Ascending aorta (tissue), 2 donors: ENCODE measurements around the gene CRISP1. TPM values are rescaled to one million over a fixed set of nuclear protein-coding genes. Genes with fewer than 3 reads are reported as not detected.

Source experiments
- DNase-seq, 2 donors: peaks; one replicate each; pipeline ENCODE4 v3.0.0-alpha.2; 2019; ENCODE audit warnings: low spot score in 2 of 2
- H3K27ac ChIP-seq, 2 donors: fragments of 200-600 bp; sonication (generic); one replicate each; pipeline ENCODE4 v1.5.1; 2016 to 2017; ENCODE audit warnings: mild to moderate bottlenecking in 1 of 2
- H3K27me3 ChIP-seq: fragments of 200-600 bp; sonication (generic); one replicate; pipeline ENCODE4 v1.5.1; 2017
- H3K36me3 ChIP-seq, 2 donors: fragments of 200-600 bp; sonication (generic); one replicate each; pipeline ENCODE4 v1.5.1; 2016
- H3K4me1 ChIP-seq, 2 donors: fragments of 200-600 bp; sonication (generic); one replicate each; pipeline ENCODE4 v1.5.1; 2016 to 2017; ENCODE audit warnings: mild to moderate bottlenecking in 1 of 2
- H3K4me3 ChIP-seq, 2 donors: fragments of 200-600 bp; sonication (generic); one replicate each; pipeline ENCODE4 v1.5.1; 2016 to 2017; ENCODE audit warnings: mild to moderate bottlenecking in 1 of 2
- H3K9me3 ChIP-seq, 2 donors: fragments of 200-600 bp; sonication (generic); one replicate each; pipeline ENCODE4 v1.5.1; 2016
- intact Hi-C: fragments of 100-400 bp; cut with DNase I; formaldehyde crosslinking; loops from one replicate; pipeline ENCODE4 v1.15.1; 2023
- total RNA-seq: library from RNA; depleted of rRNA; stranded (reverse); fragments of >200 nt; gene quantifications from one replicate; pipeline ENCODE4 v1.1.0, GENCODE V29; 2016
- TF ChIP-seq, protein P1 (sequence below), 3 experiments: fragments of 200-600 bp in 2 of 3; fragments of 450-650 bp in 1 of 3; sonication (generic) in 2 of 3; IDR thresholded peaks; one replicate each; pipeline ENCODE4 v1.5.1; 2016 to 2019; ENCODE audit warnings: antibody characterized with exemption in 3 of 3, mild to moderate bottlenecking in 1 of 3, moderate library complexity in 1 of 3

The CRISP1 gene
- total RNA-seq, 1 donor from 2014 or later = not detected

DNA sequence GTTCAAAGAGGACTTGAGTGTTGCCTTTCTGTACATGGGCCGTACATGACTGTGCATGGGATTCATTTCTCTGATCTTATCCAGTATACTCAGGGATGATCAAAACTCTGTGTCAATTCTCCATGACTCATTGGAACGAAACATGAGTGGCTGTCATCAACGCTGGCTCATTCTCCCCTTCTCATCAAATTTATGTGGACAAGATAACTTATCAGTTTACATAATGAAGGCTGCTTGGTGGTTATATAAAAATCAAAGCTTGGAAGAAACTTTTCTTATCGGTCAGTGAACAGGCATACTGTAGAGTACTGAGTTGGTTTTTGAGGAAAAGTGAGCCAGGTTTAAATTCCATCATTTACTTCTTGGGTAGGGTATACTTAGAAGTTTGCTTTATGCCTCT is 24.9 kb downstream of the CRISP1 start:
- H3K27me3 ChIP-seq = no peaks in the 10 kb centered on the region
- no peaks in the 10 kb centered on the region for H3K36me3 ChIP-seq
- H3K4me3 ChIP-seq = no peak overlapping the region
- no peaks in the 10 kb centered on the region for H3K4me1 ChIP-seq
- no peak overlapping the region for H3K27ac ChIP-seq
- TF ChIP-seq, protein P1, sequence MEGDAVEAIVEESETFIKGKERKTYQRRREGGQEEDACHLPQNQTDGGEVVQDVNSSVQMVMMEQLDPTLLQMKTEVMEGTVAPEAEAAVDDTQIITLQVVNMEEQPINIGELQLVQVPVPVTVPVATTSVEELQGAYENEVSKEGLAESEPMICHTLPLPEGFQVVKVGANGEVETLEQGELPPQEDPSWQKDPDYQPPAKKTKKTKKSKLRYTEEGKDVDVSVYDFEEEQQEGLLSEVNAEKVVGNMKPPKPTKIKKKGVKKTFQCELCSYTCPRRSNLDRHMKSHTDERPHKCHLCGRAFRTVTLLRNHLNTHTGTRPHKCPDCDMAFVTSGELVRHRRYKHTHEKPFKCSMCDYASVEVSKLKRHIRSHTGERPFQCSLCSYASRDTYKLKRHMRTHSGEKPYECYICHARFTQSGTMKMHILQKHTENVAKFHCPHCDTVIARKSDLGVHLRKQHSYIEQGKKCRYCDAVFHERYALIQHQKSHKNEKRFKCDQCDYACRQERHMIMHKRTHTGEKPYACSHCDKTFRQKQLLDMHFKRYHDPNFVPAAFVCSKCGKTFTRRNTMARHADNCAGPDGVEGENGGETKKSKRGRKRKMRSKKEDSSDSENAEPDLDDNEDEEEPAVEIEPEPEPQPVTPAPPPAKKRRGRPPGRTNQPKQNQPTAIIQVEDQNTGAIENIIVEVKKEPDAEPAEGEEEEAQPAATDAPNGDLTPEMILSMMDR (IDR thresholded peaks at IDR 0.05) = no peak
- H3K9me3 ChIP-seq = no peaks in the 10 kb centered on the region
- intact Hi-C loops = no loop called here
- DNase-seq = no peak

DNA sequence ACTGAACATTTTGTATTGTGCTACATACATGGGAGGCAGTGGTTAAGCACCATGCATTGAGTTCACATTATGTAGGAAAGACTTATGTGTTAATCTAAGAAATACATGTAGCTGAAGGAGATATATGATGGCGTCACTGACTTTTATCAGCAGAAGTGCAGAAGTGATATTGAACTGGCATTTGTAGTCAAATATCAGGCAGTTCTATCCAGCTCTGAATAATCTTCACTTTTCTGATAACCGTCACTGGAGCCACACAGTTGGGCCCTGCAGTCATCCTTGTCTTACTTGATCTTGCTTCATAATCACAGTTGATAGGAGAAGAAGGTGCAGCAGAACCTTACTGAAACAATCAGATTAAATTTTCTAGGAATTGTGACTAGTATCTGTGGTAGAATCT is 26.4 kb downstream of the CRISP1 start:
- intact Hi-C loops = no loop called here
- H3K4me3 ChIP-seq = no peak overlapping the region
- DNase-seq = no peak
- H3K27me3 ChIP-seq = no peaks in the 10 kb centered on the region
- H3K4me1 ChIP-seq = no peaks in the 10 kb centered on the region
- no peaks in the 10 kb centered on the region for H3K36me3 ChIP-seq
- no peaks in the 10 kb centered on the region for H3K9me3 ChIP-seq
- TF ChIP-seq, protein P1 (IDR thresholded peaks at IDR 0.05) = no peak
- H3K27ac ChIP-seq = no peak overlapping the region

DNA sequence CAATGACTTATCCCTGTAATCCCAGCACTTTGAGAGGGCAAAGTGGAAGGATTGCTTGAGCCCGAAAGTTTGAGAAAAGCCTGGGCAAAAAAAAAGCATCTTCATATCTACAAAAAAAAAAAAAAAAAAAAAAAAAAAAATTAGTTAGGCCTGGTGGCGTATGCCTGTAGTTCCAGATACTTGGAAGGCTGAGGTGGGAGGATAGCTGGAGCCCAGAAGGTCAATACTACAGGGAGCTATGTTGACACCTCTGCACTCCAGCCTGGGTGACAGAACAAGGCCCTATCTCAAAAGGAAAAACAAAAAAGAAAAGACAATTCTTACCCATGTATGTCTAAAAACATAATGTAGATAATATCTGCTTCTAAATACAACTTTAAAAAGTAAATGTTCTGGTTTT is 27.2 kb downstream of the CRISP1 start:
- no peak overlapping the region for H3K27ac ChIP-seq
- no peaks in the 10 kb centered on the region for H3K9me3 ChIP-seq
- intact Hi-C loops = no loop called here
- TF ChIP-seq, protein P1 (IDR thresholded peaks at IDR 0.05) = no peak
- H3K4me3 ChIP-seq = no peak overlapping the region
- H3K36me3 ChIP-seq = no peaks in the 10 kb centered on the region
- no peaks in the 10 kb centered on the region for H3K27me3 ChIP-seq
- no peaks in the 10 kb centered on the region for H3K4me1 ChIP-seq
- DNase-seq = no peak

DNA sequence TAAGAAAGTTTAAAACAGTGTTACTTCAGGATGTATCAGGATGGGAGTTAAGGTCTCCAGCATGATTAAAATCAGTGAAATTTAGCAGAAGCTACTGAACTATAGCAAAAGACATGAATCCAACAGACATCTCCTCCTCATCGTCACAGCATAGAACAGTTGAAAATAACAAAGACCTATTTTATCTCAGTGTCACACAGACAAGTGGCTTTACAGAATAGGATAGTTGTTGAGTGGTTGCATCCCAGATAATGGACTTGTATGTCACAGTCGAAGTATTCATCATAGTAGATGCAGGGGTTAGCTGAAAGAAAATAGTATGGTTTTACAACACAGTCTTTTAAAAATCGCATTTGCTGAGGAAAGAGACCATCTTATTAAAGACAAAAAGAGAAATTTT is 31.2 kb downstream of the CRISP1 start:
- intact Hi-C loops = no loop called here
- TF ChIP-seq, protein P1 (IDR thresholded peaks at IDR 0.05) = no peak
- H3K4me3 ChIP-seq = no peak overlapping the region

DNA sequence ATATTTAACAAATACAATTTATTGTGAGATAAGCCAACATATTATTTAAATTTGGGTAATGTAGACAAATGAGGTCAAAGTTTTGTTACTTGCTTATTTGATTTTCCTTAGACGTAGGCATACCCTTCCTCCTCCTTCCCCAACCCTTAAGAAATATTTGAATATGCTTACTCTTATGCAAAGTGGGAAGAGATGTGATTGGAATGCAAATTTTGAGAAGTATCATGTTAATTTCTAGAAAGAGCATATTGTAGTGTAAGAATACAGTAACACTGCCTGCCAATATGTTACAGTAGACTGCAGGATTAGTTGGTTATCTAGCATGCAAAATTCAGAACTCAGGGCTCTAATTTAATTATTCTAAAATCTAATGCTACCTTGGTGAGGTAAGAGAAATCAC is 32.9 kb downstream of the CRISP1 start:
- H3K4me3 ChIP-seq = no peak overlapping the region
- no peak overlapping the region for H3K27ac ChIP-seq
- no peaks in the 10 kb centered on the region for H3K9me3 ChIP-seq
- H3K4me1 ChIP-seq = no peaks in the 10 kb centered on the region
- no peaks in the 10 kb centered on the region for H3K36me3 ChIP-seq
- TF ChIP-seq, protein P1 (IDR thresholded peaks at IDR 0.05) = no peak
- no peaks in the 10 kb centered on the region for H3K27me3 ChIP-seq
- DNase-seq = no peak
- intact Hi-C loops = no loop called here

More for the DNA sequence above, 31.2 kb downstream of the CRISP1 start:
- Histone ChIP-seq H3K27me3 (no peaks in the 10 kb centered on the region), H3K27ac (no peak overlapping the region), H3K4me1 (no peaks in the 10 kb centered on the region), H3K36me3 (no peaks in the 10 kb centered on the region), H3K9me3 (no peaks in the 10 kb centered on the region)
- DNase-seq = no peak

DNA sequence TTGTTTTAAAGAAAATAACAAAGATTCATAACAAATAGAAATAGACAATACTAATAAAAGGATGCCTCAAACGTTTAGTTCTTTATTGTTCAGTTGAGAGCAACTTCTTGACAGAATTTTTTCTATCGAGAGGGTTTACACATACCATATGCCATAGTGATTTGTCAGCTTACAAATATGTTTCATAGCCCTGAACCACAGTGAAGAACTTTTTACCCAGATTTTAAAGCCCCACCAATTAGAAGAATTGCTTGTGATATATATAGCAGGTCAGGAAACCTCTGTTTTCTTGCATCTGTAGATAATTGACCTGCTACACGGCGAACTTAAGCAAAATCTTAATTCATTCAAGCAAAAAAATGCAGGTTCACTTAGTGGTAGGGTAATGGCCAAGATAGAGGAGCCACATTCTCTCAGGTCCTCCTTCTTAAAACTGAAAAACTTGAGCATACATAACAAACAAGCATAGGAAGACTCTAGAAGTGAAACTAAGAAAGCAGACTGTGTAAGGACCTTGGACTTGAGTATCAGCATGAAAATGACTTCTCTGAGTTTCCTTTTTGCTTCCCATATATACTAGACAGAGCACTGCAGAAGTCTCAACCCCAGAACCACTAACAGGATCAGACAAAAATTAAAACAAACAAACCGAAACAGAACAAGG is 39.5 kb downstream of the CRISP1 start:
- H3K27ac ChIP-seq = no peak overlapping the region
- no peaks in the 10 kb centered on the region for H3K36me3 ChIP-seq
- H3K4me3 ChIP-seq = no peak overlapping the region
- TF ChIP-seq, protein P1 (IDR thresholded peaks at IDR 0.05) = no peak
- intact Hi-C loops = no loop called here
- no peaks in the 10 kb centered on the region for H3K9me3 ChIP-seq
- no peaks in the 10 kb centered on the region for H3K27me3 ChIP-seq
- no peaks in the 10 kb centered on the region for H3K4me1 ChIP-seq
- no peak for DNase-seq
